Right lobe of liver (tissue), 4 donors: ENCODE data around the gene CFAP119.

ENCODE experiments used
- CTCF ChIP-seq, 4 donors: fragments of 200-600 bp in 3 of 4; fragments of 450-650 bp in 1 of 4; IDR thresholded peaks; one replicate each; pipeline versions ENCODE4 v1.5.1 to v1.8.0; 2016 to 2022; ENCODE audit warnings: antibody characterized with exemption in 4 of 4, mild to moderate bottlenecking in 2 of 4
- POLR2A ChIP-seq: fragments of 450-650 bp; IDR thresholded peaks from one replicate; pipeline ENCODE4 v1.6.1; 2017; ENCODE audit warnings: antibody characterized with exemption, mild to moderate bottlenecking
- donor health status: DM: no; HTN: no; CAD: no.
- donor health status: DM: no; HTN: no; CAD: no.
- donor health status: DM: no; HTN: yes; CAD: no.

DNA sequence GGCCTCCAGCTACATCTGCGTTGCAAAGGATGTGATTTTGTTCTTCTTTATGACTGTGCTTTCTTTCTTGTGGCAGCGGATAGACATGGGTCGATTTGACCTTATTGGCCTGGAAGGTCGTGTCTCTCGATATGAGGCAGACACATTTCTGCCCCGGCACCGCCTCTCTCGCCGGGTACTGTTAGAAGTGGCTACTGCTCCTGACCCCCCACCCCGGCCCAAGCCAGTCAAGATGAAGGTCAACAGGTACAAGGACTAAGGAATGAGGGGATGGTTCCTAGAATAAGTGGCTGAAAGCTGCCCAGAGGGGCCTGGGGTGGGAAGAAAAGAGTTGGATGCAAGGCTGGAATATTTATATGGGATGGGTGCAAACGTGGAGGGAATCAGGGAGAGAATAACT, 41.8 kb downstream of the CFAP119 start:
- TF ChIP-seq POLR2A (no peak), CTCF (IDR thresholded peaks at IDR 0.05) (no peak)
